ENCODE measurements around the gene WDR72. TPM values are rescaled to one million over a fixed set of nuclear protein-coding genes. Genes with fewer than 3 reads are reported as not detected.
"Not testable (repeated sequence)": the region's sequence is repeated elsewhere in the genome, so short reads cannot be mapped to it uniquely, and the experiment has no call there.

Gene WDR72
- total RNA-seq, 2 experiments from 2014 or later: not detected

DNA sequence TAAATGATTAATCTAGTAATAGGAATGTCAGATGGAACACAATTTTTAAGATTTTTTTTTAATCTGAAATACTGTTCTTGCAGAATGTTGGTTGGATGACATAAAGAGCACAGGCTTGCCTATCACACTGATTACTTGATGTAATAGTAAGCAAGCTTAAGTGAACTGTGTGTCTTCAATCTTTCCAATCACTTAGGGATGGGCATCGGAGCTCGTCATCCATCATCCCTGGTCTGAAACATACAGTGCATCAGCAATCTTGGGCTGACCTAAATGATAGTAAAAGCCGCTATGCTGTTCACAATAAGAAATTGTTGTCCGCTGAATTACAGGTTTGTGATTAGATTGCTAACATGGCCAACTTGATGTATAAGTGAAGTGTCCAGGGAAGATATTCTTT is 195.8 kb downstream of the WDR72 start:
- no peak for DNase-seq
- no peak for ATAC-seq (ENCODE audit: low read depth)
- H3K27ac Mint-ChIP-seq: no peak overlapping the region
- POLR2A ChIA-PET: no interaction called here
- no peaks in the 10 kb centered on the region for H3K36me3 Mint-ChIP-seq
- no peaks in the 10 kb centered on the region for H3K4me1 Mint-ChIP-seq
- H3K27me3 Mint-ChIP-seq: peaks cover 3% of the 10 kb centered on the region
- H3K9me3 Mint-ChIP-seq: no peaks in the 10 kb centered on the region
- H3K4me3 Mint-ChIP-seq: no peak overlapping the region

DNA sequence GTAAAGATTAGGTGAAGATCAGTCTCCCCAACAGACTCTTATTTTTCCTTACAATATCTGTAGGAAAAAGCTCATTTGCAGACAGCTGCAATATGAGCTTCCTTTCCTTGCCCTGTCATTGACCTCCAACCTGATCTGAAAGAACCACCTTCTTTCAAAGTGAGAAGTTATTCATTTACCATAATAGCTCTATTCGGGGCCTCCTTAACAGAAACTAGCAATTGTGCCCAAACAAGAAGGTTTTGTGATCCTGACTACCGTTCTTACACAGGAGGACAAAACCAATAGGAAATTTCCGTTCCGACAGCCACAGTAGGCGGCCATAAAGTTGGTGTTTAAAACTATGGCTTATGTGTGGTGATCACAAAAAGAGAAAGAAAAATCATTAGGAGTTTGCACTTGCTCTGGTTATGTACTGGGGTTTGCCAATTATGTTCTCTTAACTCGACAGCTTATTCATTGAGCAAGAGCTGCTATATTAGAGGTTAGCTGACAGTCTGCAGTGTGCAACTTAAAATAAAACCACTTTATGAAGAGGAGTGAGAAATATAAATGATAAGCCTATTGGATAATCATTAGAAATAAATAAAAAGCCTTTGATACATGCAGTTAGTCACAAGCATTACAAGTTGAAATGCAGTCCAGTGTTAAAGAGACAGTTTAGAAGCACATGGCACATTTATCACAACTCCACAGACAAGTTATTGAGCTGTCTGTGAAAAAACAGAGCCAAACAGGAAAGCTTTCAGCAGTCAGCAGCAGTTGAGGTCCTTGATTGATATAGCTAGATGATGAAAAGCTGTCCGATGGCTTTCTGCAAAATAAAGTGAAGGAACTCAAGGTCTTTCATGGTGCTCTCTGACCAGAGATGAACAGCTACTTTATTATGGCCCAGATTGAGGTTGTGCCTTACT is 199.8 kb downstream of the WDR72 start:
- no peaks in the 10 kb centered on the region for H3K4me1 Mint-ChIP-seq
- H3K4me3 Mint-ChIP-seq: no peak overlapping the region
- H3K27me3 Mint-ChIP-seq: peaks cover 6% of the 10 kb centered on the region
- H3K27ac Mint-ChIP-seq: no peak overlapping the region
- H3K36me3 Mint-ChIP-seq: no peaks in the 10 kb centered on the region
- H3K9me3 Mint-ChIP-seq: no peaks in the 10 kb centered on the region
- POLR2A ChIA-PET: no interaction called here
- ATAC-seq (ENCODE audit: low read depth) (no peak), DNase-seq (no peak)

DNA sequence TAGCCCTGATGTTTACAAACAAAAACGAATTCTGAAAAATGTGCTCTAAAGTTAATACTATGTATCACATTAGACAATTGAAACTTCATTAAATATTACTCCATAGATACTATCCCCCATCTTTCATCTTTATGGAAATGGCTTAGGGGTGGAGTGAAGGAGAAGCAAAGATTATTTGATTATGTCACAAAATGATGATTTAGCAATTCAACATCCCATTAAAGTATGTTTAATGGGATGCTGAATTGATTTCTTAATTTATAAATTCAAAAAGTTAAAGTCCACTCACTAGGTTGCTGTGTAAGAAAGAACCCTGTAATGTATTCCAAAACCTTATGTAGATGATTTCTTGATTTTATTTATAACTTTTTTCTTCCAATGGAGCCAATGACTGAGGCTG is 201.1 kb downstream of the WDR72 start:
- Mint-ChIP-seq H3K36me3 (no peaks in the 10 kb centered on the region), H3K27ac (no peak overlapping the region), H3K9me3 (no peaks in the 10 kb centered on the region), H3K4me1 (no peaks in the 10 kb centered on the region), H3K4me3 (no peak overlapping the region), H3K27me3 (peaks cover 9% of the 10 kb centered on the region)
- POLR2A ChIA-PET: no interaction called here
- DNase-seq: no peak
- no peak for ATAC-seq (ENCODE audit: low read depth)

DNA sequence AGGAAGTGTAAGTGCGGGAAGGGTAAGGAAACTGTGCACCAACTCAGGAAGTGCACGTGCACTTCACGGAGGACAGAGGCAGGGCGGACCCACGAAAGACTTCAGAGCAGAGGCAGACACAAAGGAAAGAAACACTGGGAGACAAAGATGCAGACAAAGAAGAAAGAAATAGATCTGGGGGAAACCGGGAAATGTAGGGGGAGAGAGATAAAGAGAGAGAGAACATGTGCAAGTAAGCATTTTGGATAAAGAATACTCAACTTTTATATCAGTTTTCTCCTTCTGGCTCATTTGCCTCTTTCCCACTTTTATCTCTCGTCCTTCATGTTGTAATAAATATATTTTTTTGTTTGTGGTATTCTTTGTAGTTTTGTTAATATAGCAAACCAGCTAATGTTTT is 204.2 kb downstream of the WDR72 start:
- DNase-seq (no peak), ATAC-seq (ENCODE audit: low read depth) (no peak)
- Mint-ChIP-seq H3K9me3 (no peaks in the 10 kb centered on the region), H3K4me1 (no peaks in the 10 kb centered on the region), H3K4me3 (no peak overlapping the region), H3K27ac (no peak overlapping the region), H3K27me3 (peaks cover 9% of the 10 kb centered on the region), H3K36me3 (no peaks in the 10 kb centered on the region)
- POLR2A ChIA-PET: no interaction called here

DNA sequence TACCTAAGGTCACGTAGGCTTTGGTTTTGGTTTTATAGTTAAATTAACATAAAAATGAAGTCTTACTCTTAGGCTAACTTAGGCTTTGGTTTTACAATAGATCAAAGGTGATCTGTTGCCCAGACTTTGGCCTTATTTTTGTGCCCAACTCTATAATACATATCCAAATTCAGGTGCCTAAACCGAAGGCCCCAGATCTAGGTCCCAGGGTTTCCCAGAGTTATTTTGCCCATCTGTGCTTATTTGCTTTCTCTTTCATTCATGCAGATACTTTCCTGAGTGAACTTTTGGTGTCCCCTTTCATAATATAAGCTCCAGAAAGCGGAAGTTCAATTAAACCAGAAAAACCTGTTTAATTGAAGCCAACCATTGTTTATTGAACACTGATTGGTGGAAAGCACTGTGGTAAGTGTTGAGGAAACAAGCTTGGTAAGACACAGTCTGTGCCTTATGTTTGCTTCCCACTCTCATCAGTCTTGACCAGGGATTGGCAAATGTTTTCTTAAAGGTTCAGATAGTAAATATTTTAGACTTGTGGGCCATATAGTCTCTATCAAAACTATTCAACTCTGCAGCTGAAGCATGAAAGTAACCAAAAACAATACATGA is 209.7 kb downstream of the WDR72 start:
- no peak overlapping the region for H3K27ac Mint-ChIP-seq
- no peaks in the 10 kb centered on the region for H3K9me3 Mint-ChIP-seq
- no peak for DNase-seq
- no peaks in the 10 kb centered on the region for H3K36me3 Mint-ChIP-seq
- H3K4me3 Mint-ChIP-seq: no peak overlapping the region
- ATAC-seq (ENCODE audit: low read depth): no peak
- POLR2A ChIA-PET: no interaction called here
- H3K27me3 Mint-ChIP-seq: peaks cover 5% of the 10 kb centered on the region
- H3K4me1 Mint-ChIP-seq: no peaks in the 10 kb centered on the region

DNA sequence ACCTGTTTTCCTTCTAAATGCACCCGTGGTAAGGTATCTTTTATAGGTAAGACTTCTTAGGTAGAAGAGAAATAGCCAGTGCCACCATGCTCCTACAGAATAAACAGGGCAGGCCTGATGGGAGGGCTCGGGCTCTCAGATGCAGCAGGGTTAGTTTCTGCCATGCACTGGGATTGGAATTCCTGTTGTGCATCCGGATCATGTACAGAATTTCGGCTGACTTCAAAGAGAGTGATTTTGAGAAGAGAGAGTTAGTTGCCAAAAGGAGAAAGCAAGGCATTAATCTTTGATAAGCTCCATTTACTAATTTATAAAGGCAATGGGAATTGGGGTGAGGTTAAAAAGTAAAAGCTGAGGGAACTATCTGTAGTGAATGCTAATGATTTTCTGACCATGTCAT is 211.2 kb downstream of the WDR72 start:
- H3K9me3 Mint-ChIP-seq: no peaks in the 10 kb centered on the region
- H3K27me3 Mint-ChIP-seq: no peaks in the 10 kb centered on the region
- no peaks in the 10 kb centered on the region for H3K4me1 Mint-ChIP-seq
- DNase-seq (no peak), ATAC-seq (ENCODE audit: low read depth) (no peak)
- no peaks in the 10 kb centered on the region for H3K36me3 Mint-ChIP-seq
- no peak overlapping the region for H3K4me3 Mint-ChIP-seq
- POLR2A ChIA-PET: no interaction called here
- H3K27ac Mint-ChIP-seq: no peak overlapping the region

DNA sequence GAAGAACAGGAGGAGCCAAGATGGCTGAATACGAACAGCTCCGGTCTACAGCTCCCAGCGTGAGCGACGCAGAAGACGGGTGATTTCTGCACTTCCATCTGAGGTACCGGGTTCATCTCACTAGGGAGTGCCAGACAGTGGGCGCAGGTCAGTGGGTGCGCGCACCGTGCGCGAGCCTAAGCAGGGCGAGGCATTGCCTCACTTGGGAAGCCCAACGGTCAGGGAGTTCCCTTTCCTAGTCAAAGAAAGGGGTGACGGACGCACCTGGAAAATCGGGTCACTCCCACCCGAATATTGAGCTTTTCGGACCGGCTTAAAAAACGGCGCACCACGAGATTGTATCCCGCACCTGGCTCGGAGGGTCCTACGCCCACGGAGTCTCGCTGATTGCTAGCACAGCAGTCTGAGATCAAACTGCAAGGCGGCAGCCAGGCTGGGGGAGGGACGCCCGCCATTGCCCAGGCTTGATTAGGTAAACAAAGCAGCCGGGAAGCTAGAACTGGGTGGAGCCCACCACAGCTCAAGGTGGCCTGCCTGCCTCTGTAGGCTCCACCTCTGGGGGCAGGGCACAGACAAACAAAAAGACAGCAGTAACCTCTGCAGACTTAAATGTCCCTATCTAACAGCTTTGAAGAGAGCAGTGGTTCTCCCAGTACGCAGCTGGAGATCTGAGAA is 218.7 kb downstream of the WDR72 start:
- POLR2A ChIA-PET; H3K27ac Mint-ChIP-seq; H3K27me3 Mint-ChIP-seq; H3K4me1 Mint-ChIP-seq; H3K4me3 Mint-ChIP-seq; DNase-seq; H3K36me3 Mint-ChIP-seq; H3K9me3 Mint-ChIP-seq; ATAC-seq (ENCODE audit: low read depth): not testable (repeated sequence)

DNA sequence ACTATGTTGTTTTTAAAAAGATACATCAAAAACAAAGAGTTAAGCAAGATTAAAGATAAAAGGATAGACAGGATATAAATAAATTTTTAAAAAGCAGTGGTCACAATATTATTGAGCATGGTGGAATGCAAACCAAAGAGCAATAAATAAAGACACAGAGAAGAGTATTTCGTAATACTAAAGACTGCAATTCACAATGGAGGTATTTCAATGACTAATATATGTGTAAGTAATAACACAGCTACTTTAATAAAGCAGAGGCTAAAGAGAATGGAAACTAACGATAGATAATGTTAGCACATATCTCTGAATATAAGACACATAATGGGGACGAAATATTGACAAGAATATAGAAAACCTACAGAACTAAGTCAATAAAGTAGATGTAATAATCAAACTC is 219.6 kb downstream of the WDR72 start:
- POLR2A ChIA-PET: no interaction called here
- Mint-ChIP-seq H3K4me3 (no peak overlapping the region), H3K27ac (no peak overlapping the region), H3K27me3 (no peaks in the 10 kb centered on the region), H3K4me1 (no peaks in the 10 kb centered on the region), H3K36me3 (no peaks in the 10 kb centered on the region), H3K9me3 (no peaks in the 10 kb centered on the region)
- ATAC-seq (ENCODE audit: low read depth): no peak
- DNase-seq: no peak

DNA sequence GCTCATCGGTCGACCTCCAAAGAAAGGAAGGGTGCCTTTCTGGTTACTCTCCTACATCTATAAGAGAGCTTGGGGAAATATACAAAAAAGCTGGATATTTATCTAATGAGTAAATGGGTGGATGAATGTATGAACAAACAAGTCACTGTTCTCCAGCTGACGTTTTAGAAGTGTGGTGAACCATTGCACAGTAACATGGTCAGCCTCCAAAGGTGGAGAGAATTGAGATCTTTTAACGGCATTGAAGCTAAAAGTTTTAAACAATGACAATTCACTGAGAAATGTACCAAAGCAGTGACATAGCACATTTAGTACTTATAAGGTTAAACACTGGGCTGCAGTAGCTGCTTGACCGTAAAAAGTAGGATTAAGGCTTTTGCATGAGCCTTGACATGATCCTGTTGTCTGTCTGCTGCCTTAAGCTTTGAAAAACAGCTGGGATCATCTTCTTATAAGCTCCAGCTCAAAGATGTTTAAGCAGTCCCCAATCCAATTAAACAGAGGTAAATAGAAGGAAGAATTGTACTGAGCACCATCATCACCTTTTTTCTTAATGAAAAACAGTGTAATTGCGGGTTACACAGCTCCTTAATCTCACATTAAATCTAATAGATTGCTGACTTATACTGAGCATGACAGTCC is 222.9 kb downstream of the WDR72 start:
- ATAC-seq (ENCODE audit: low read depth): no peak
- Mint-ChIP-seq H3K9me3 (no peaks in the 10 kb centered on the region), H3K27me3 (no peaks in the 10 kb centered on the region), H3K4me3 (no peak overlapping the region), H3K4me1 (no peaks in the 10 kb centered on the region), H3K36me3 (no peaks in the 10 kb centered on the region), H3K27ac (no peak overlapping the region)
- DNase-seq: no peak
- POLR2A ChIA-PET: no interaction called here

DNA sequence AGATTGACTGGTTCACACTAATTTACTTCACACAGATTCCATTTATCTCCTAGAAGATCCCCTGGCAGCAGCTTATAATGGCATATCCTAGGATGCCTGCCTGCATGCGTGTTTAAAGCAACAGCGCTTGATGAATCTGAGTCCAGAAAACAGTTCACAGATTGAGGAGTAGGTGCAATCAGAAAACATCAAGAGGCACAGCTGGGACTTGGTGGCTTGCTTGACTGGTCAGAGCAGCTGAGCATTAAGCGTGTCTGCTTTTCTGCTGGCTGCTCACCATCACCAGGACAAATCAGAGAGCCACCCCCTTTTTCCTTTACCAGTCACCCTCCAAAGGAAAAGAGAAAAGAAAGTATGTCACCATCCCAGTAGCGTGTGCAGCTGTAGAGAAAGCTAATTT is 223.6 kb downstream of the WDR72 start:
- Mint-ChIP-seq H3K27ac (no peak overlapping the region), H3K4me3 (no peak overlapping the region), H3K9me3 (no peaks in the 10 kb centered on the region), H3K4me1 (no peaks in the 10 kb centered on the region), H3K36me3 (no peaks in the 10 kb centered on the region), H3K27me3 (no peaks in the 10 kb centered on the region)
- DNase-seq (no peak), ATAC-seq (ENCODE audit: low read depth) (no peak)
- POLR2A ChIA-PET: no interaction called here

DNA sequence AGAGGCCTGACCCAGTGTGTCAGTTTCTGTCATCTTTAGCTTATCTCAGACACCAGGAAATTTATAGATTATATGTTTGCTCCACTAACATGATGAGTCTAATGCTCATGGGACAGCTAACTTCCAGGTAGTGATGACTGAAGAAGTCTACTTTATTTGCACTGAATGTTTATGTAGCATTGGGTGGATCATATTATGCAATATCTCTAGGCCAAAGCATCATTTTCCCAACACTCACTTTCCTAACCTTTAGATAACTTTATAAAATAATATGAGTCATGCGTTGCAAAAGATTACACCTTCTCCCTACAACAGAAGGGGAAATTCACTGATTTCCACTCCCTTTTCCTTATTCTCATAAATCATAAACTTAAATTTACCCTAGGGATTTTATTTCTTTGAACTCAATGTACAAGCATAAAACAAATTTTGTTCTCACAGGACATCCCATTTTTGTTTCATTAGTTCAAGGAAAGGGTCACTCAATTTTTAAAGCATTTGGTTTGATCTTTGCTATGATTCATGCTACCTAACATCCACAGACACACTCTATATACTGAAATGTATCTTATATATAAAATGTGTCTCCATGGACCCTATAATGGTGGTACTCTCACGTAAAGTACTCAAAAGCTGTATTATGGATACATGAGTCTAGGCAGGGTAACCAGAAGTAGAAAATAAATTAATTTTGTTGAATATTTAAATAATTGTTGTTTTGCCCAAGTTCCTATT is 225.2 kb downstream of the WDR72 start:
- no peaks in the 10 kb centered on the region for H3K4me1 Mint-ChIP-seq

DNA sequence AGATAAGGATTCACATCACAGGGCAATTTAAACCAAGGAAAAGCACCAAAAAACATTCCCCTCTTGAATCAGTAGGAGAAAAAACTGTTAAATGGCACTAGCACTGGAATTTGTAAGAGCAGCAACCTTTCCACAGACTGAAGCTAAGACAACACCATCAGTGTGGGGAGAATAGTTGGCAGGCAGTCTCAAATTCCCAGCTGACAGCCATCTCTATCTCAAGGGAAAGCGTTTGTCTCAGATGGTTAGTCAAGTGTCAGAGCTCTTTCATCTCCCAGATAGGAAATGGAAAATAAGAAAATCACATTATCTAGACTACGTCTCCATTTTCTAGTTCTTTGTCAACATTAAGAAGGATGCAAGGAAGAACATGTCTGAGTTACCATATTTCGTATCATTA is 228.7 kb downstream of the WDR72 start:
- POLR2A ChIA-PET: no interaction called here
- Mint-ChIP-seq H3K36me3 (no peaks in the 10 kb centered on the region), H3K9me3 (no peaks in the 10 kb centered on the region), H3K4me3 (no peak overlapping the region), H3K27me3 (no peaks in the 10 kb centered on the region), H3K27ac (no peak overlapping the region), H3K4me1 (no peaks in the 10 kb centered on the region)
- no peak for ATAC-seq (ENCODE audit: low read depth)
- DNase-seq: no peak

More for the DNA sequence above, 225.2 kb downstream of the WDR72 start:
- no peak overlapping the region for H3K27ac Mint-ChIP-seq
- ATAC-seq (ENCODE audit: low read depth) (no peak), DNase-seq (no peak)
- H3K27me3 Mint-ChIP-seq: no peaks in the 10 kb centered on the region
- no peaks in the 10 kb centered on the region for H3K36me3 Mint-ChIP-seq
- POLR2A ChIA-PET: no interaction called here
- no peaks in the 10 kb centered on the region for H3K9me3 Mint-ChIP-seq
- no peak overlapping the region for H3K4me3 Mint-ChIP-seq

DNA sequence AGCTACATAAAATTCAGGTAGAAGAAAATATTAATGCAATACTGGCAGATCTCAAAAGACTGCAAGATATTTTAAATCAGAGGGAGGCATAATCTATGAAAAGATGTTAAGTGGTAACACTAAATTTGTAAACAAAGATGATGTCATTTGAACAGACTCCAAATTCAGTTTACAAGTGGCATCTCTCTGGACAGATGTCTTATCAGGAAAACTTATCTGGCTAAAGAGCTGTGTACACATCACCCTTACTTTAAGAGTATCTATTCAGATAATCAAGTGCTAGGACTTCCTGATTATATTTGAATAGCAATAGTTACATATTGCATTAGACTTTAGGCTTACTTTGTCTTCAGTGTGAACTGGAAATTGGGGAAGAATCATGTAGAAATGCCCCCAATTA is 231.5 kb downstream of the WDR72 start:
- ATAC-seq (ENCODE audit: low read depth) (no peak), DNase-seq (no peak)
- H3K4me1 Mint-ChIP-seq: no peaks in the 10 kb centered on the region
- no peaks in the 10 kb centered on the region for H3K27me3 Mint-ChIP-seq
- H3K27ac Mint-ChIP-seq: no peak overlapping the region
- H3K36me3 Mint-ChIP-seq: no peaks in the 10 kb centered on the region
- no peak overlapping the region for H3K4me3 Mint-ChIP-seq
- no peaks in the 10 kb centered on the region for H3K9me3 Mint-ChIP-seq
- POLR2A ChIA-PET: no interaction called here
